ENCODE measurements around the gene THAP4.

Gene THAP4

GRCh38 chr2:241542278-241542605 lies 94.7 kb downstream of the THAP4 start:
- no peak for DNase-seq

DNA sequence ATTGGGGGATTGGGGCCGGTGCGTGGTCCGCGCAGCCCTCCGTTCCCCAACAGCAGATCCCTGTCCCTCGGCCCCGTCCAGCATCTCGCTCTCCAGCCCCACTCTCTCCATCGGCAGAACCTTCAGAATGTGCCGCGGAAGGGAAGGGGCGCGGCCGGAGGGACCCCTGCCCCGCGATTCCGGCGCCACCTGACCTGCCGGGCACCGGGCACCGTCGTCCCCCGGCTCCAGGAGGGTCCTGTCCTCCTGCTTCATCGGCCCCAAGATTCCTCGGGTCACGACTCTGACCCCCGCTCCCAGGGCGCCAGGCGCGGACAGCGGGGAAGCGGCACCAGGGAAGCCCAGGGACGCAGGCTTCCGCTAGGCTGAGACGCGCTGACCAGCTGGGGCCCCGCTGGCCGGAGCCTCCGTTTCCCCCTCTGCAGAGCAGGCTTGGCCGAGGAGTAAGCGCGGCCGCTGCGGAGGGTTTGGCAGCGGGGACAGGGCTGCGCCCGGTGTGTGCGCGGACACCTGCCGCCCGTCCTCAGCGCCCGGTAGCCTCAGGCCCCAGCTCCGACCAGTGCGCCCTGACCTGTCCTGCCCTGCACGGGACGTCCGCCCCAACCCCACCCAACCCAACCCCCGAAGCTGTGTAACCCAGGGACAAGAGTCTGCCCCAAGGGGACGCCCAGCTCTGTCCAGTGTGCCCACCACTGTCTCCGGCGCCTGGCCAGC lies 95.2 kb downstream of the THAP4 start:
- DNase-seq = no peak

DNA sequence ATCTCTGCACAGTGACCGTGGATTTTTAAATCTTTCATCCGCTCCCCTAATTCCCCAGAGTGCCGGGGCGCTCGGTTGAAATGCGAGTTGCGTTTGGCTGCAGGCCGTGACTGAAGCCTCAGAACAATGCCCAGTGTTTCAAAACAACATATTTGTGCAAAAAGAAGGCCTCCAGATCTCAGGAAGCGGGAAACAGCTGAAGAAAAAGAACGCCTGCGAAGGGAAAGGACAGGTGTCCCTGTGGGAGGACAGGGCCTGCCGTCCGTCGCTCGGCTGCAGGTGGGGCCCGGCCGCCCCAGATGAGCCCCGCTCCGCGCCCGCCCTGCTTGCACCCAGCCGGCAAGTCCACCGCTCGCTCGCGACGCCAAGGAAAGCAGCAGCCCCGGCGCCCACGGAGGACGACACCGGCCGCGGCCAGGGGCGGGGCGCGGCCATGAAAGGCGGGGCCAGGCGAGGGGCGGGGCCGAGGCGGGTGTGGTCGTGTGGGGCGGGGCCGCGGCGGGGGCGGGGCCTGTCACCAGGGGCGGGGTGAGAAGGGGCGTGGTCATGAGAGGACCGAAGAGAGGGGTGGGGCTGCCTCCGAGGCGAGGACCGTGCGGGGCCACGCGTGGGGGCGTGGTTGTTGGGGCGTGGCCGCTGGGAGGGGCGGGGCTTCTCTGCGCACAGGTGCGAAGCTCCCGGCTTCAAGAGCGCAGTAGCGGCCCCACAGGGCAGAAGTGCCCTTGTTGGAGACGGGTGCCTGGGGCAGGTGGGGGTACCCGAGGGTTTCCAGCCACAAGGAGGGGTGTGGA lies 96.0 kb downstream of the THAP4 start:
- peak; percentile 62 to 65 for DNase-seq

DNA sequence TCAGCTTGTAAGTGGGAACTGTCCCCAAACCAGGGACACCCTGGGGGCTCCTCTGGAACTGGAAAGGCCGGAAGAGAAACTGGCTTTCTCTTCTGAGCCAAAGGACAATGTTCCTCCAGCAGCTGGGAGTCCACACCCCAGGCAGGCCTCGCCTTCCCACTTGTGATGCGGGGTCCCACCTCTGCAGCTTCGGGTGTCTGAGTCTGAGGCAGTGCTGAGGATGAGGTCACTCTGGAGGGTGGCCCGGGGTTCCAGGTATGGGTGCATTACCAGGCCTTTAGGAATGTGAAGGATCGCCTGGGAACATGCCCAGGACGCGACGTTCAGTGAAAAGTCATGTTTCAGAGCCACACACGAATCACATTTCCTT lies 96.6 kb downstream of the THAP4 start:
- no peak for DNase-seq

- no peak for DNase-seq
Measured at GRCh38 chr2:241539616-241540374, 97.2 kb downstream of the THAP4 start.

DNA sequence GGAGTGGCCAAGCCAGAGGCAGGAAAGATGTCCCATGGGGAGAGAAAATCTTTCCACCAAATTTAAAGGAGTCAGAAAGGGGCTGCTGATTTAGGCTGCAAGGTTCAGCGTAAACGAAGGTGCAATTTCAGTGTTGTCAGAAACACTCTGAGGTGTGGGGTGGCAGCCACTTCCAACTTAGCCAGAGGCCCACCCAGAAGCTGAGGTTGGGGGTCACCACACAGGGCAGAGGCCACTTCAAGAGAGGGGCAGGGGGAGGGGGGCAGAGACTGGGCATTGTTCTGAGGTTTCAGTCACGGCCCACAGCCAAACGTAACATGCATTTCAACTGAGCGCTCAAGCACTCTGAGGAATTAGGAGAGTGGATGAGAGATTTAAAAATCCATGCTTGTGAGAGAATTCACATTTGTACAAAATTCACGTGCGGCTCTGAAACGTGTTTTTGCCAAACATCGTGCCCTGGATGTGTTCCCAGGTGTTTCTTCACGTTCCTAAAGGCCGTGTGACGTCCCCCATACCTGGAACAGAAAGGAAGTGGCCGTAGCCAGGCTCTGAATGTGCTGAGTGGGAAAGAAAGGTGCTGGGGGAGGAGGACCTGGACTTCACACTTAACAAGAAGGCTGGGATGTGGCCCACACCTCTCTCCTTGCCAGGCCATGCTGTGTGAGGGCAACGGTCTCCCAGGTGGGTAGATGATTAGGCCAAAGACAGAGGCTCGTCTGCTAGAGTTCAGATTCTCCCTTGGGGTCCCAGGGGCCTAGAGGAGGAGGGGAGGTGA lies 97.9 kb downstream of the THAP4 start:
- DNase-seq = no peak

DNA sequence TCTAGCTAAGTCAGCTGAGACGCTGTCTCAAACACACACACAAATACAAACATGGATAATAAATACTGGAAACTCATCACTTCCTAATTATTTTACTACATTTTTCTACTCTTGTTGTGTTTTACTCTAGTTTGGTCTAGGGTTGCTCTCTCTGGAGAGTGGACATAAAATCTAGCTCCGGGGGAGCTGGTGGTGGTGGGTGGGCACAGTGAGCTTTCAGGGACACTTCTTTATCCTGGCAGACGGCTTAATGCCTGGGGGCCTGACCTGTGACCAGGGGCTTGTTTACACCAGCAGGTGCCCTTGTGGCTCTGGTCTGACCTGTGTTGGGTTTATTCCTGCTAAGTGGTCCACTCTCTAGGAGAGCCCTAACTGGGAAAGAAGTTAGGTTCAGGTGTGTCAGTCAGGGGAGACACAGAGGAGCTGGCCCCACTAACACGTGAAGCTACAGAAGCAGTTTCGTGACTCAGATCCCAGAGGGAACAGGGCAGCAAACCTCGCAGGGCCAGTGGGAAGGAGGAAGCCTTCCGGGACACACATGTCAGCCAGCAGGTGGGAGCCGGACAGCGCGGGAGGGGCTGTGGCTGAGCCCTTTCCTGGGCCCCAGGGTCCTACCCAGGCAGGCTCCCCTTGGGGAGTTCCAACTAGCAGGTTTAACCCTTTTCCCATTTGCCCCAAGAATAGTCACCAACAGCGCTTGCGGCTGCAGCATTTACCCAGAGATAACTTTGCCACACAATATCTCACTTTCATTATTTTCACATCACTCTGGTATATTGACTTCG lies 100.9 kb downstream of the THAP4 start:
- DNase-seq = no peak

DNA sequence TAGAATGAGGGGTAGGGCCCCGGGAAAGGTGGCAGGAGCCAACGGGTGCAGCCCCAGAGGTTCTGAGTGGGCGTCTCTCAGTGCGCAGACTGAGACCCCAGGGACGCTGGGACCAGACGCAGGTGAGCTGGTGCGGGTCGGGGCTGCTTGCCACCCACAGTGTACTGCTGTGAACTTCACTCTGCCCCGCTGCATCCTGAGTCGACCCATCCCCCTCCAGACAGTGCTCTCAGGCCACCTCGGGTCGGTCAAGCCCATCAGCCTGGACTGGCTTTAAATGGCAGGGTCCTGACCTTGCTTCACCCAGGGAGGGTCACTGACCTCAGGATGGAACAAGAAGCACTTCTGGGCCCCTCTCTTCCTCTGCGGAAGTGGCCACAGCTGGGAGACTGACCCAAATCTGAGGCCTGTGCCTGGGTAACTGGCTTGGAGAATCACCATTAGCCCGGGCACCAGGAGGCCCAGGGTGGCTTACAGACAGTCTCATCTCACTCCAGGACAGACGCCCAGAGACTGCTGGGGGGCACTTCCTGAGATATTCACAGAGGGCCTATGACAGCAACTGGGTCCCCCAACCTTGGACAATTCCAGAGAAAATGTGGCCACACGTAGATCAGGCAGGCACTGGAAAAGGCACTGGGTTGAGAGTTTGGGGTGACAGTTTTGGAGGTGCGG lies 102.1 kb downstream of the THAP4 start:
- no peak for DNase-seq

Data from activated CD4-positive, alpha-beta T cell treated with anti-CD3 and anti-CD28 coated beads, Interleukin-2, amount 50 U/mL, for 48 hours (primary cell).